ENCODE measurements around the gene PUS10. TPM values are rescaled to one million over a fixed set of nuclear protein-coding genes. Genes with fewer than 3 reads are reported as not detected.
"Not testable (repeated sequence)": the region's sequence is repeated elsewhere in the genome, so short reads cannot be mapped to it uniquely, and the experiment has no call there.

PUS10 gene
- total RNA-seq, 1 experiment from 2014 or later = 5.6 TPM

- H3K79me2 ChIP-seq (ENCODE audit: insufficient read depth, low read length) = no peaks in the 10 kb centered on the region
- H4K20me1 ChIP-seq (ENCODE audit: insufficient read depth) = no peaks in the 10 kb centered on the region
- DNase-seq (ENCODE audit: low read depth, low spot score) = no peak
- H3K4me3 ChIP-seq (replicated peaks in 1 of 2; ENCODE audit: low read depth in 1 of 2, low read length in 2 of 2) = no peak overlapping the region
- no TSS peak for BruUV-seq (replicated peaks)
- H3K9ac ChIP-seq (ENCODE audit: low read length) = no peak overlapping the region
- no peak for TF ChIP-seq POLR2AphosphoS5 (IDR thresholded peaks at IDR 0.05; ENCODE audit: low read depth, low read length)
- no peak for TF ChIP-seq EZH2phosphoT487 (IDR thresholded peaks at IDR 0.05; ENCODE audit: borderline replicate concordance)
- 0 out of 2 replicates have a peak, but pooled peaks have one; percentile 25 for TF ChIP-seq CBX3 (IDR thresholded peaks at IDR 0.05; ENCODE audit: low read depth)
- TF ChIP-seq EZH2 (IDR thresholded peaks at IDR 0.05) = no peak
- POLR2A ChIA-PET = no interaction called here
- no peak overlapping the region for H2AFZ ChIP-seq (ENCODE audit: low read depth, low read length, poor library complexity, severe bottlenecking)
- no peak overlapping the region for H3K4me2 ChIP-seq (ENCODE audit: low read length)
- RAD21 ChIA-PET (ENCODE audit: low non-redundant PET in 1 of 2, low total read pairs in 2 of 2, uncharacterized antibody in 2 of 2, unreplicated experiment in 2 of 2) = no interaction called here
- no peaks in the 10 kb centered on the region for H3K9me2 ChIP-seq (ENCODE audit: insufficient read depth)
- no peak for ATAC-seq
- H3K27me3 ChIP-seq (ENCODE audit: insufficient read depth, low read length) = no peaks in the 10 kb centered on the region
- H3K4me1 ChIP-seq (ENCODE audit: control insufficient read depth in 1 of 2, insufficient read depth in 2 of 2, low read length in 2 of 2) = no peaks in the 10 kb centered on the region
- intact Hi-C loops (cut with micrococcal nuclease) = no loop called here
- no peaks in the 10 kb centered on the region for H3K36me3 ChIP-seq (ENCODE audit: control insufficient read depth in 1 of 2, insufficient read depth in 2 of 2, low read length in 2 of 2)
- CTCF ChIA-PET = no interaction called here
- H3K9me3 ChIP-seq (ENCODE audit: control insufficient read depth in 1 of 2, insufficient read depth in 1 of 2, low read depth in 1 of 2, low read length in 2 of 2) = 0 out of 4 replicates have a peak, but pooled peaks cover 0 to 7% of the 10 kb centered on the region in 2 experiments
- no peak overlapping the region for H3K27ac ChIP-seq (ENCODE audit: low read depth, low read length)
Measured at GRCh38 chr2:60991644-60992043, 26.4 kb downstream of the PUS10 start.

- H3K4me3 ChIP-seq (replicated peaks in 1 of 2; ENCODE audit: low read depth in 1 of 2, low read length in 2 of 2) = no peak overlapping the region
- no peaks in the 10 kb centered on the region for H3K9me2 ChIP-seq (ENCODE audit: insufficient read depth)
- intact Hi-C loops (cut with micrococcal nuclease) = no loop called here
- no peak for DNase-seq (ENCODE audit: low read depth, low spot score)
- no peak overlapping the region for H2AFZ ChIP-seq (ENCODE audit: low read depth, low read length, poor library complexity, severe bottlenecking)
- no peak overlapping the region for H3K9ac ChIP-seq (ENCODE audit: low read length)
- H3K4me2 ChIP-seq (ENCODE audit: low read length) = no peak overlapping the region
- no TSS peak for BruUV-seq (replicated peaks)
- ChIA-PET POLR2A (no interaction called here), CTCF (interaction anchor here (2.0 kb wide), 1 partner anchor 10 kb away, joined by 8 read pairs; no protein-coding TSS in a partner anchor), RAD21 (ENCODE audit: low non-redundant PET in 1 of 2, low total read pairs in 2 of 2, uncharacterized antibody in 2 of 2, unreplicated experiment in 2 of 2) (no interaction called here)
- ATAC-seq = no peak
- 0 out of 4 replicates have a peak, but pooled peaks cover 0 to 7% of the 10 kb centered on the region in 2 experiments for H3K9me3 ChIP-seq (ENCODE audit: control insufficient read depth in 1 of 2, insufficient read depth in 1 of 2, low read depth in 1 of 2, low read length in 2 of 2)
- no peaks in the 10 kb centered on the region for H3K27me3 ChIP-seq (ENCODE audit: insufficient read depth, low read length)
- H4K20me1 ChIP-seq (ENCODE audit: insufficient read depth) = no peaks in the 10 kb centered on the region
- no peaks in the 10 kb centered on the region for H3K79me2 ChIP-seq (ENCODE audit: insufficient read depth, low read length)
- no peak overlapping the region for H3K27ac ChIP-seq (ENCODE audit: low read depth, low read length)
- no peak for TF ChIP-seq JUND (IDR thresholded peaks at IDR 0.05)
- TF ChIP-seq CEBPB (IDR thresholded peaks at IDR 0.05; ENCODE audit: low read depth) = peak; percentile 39; the same call in 1 of the 2 replicates
- H3K4me1 ChIP-seq (ENCODE audit: control insufficient read depth in 1 of 2, insufficient read depth in 2 of 2, low read length in 2 of 2) = no peaks in the 10 kb centered on the region
- H3K36me3 ChIP-seq (ENCODE audit: control insufficient read depth in 1 of 2, insufficient read depth in 2 of 2, low read length in 2 of 2) = no peaks in the 10 kb centered on the region
Measured at GRCh38 chr2:60989259-60989658, 28.8 kb downstream of the PUS10 start.

GRCh38 chr2:60987656-60988055 lies 30.4 kb downstream of the PUS10 start:
- H3K9me3 ChIP-seq (ENCODE audit: control insufficient read depth in 1 of 2, insufficient read depth in 1 of 2, low read depth in 1 of 2, low read length in 2 of 2); H4K20me1 ChIP-seq (ENCODE audit: insufficient read depth); DNase-seq (ENCODE audit: low read depth, low spot score); H3K27me3 ChIP-seq (ENCODE audit: insufficient read depth, low read length); BruUV-seq (replicated peaks); H3K9me2 ChIP-seq (ENCODE audit: insufficient read depth); H3K9ac ChIP-seq (ENCODE audit: low read length); ATAC-seq; POLR2A ChIA-PET; H3K36me3 ChIP-seq (ENCODE audit: control insufficient read depth in 1 of 2, insufficient read depth in 2 of 2, low read length in 2 of 2); H3K4me3 ChIP-seq (replicated peaks in 1 of 2; ENCODE audit: low read depth in 1 of 2, low read length in 2 of 2); H3K27ac ChIP-seq (ENCODE audit: low read depth, low read length); H3K4me2 ChIP-seq (ENCODE audit: low read length); RAD21 ChIA-PET (ENCODE audit: low non-redundant PET in 1 of 2, low total read pairs in 2 of 2, uncharacterized antibody in 2 of 2, unreplicated experiment in 2 of 2); H3K4me1 ChIP-seq (ENCODE audit: control insufficient read depth in 1 of 2, insufficient read depth in 2 of 2, low read length in 2 of 2); H2AFZ ChIP-seq (ENCODE audit: low read depth, low read length, poor library complexity, severe bottlenecking); H3K79me2 ChIP-seq (ENCODE audit: insufficient read depth, low read length); intact Hi-C loops (cut with micrococcal nuclease): not testable (repeated sequence)
- CTCF ChIA-PET = interaction anchor here (2.0 to 3.0 kb wide), 2 partner anchors 11 to 280 kb away, joined by 6 to 14 read pairs; no protein-coding TSS in a partner anchor

All from HCT116 (cell line).